ENCODE data around the gene EMC10. TPM values are rescaled to one million over a fixed set of nuclear protein-coding genes. Genes with fewer than 3 reads are reported as not detected.

Gene EMC10
- 67.3 and 86.0 TPM in 2 replicates for total RNA-seq (2014; rRNA removed; shearing (Covaris generic))

DNA sequence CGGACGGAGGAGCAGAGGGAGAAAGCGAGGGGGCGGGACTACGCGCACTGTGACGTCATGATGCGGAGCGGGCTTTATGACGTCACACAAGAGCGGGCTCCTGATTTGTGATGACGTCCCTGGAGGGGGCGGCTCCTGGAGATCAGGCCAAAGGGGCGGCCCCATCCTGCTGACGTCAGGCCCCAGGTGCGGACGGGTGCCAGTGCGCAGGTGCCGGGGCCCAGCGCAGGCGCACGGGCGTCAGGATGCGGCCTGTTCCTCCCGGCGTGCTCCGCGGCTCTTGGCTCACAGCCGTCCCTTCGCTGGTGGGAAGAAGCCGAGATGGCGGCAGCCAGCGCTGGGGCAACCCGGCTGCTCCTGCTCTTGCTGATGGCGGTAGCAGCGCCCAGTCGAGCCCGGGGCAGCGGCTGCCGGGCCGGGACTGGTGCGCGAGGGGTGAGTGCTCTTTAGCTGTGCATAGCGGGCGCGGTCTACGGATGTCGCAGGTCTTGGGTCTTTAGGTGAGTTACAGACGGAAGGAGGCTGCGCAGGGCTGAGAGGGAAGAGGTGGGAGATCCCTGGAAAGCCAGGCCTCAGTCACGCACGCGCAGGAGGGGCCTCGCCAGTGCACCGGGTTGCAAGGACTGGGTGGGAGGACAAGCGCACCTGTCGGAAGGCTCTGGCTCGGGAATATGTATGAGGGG lies at the start of gene EMC10, which contains the start of gene GARIN5A:
Gene EMC10 (plus strand): TSS at position 284 of the 683 bp plus-strand sequence. CDS start 38 bp downstream, at position 322.
Gene GARIN5A (minus strand): TSS at position 625 of the 683 bp plus-strand sequence. CDS start 460 bp downstream, at position 165.
- Histone ChIP-seq H3K9me3 (replicated peaks) (no peaks in the 10 kb centered on the region), H3K36me3 (peaks cover 21% of the 10 kb centered on the region), H3K4me1 (replicated peaks) (peaks cover 10% of the 10 kb centered on the region), H3K27me3 (replicated peaks) (no peaks in the 10 kb centered on the region), H3K4me3 (peak within 1 kb of the TSS; percentile 70), H3K27ac (no peak within 1 kb of the TSS)
- DNase-seq (ENCODE audit: low read depth in 1 of 2, low spot score in 2 of 2): peak; percentile 84 to 86

GRCh38 chr19:50427318-50427925 lies 48.9 kb upstream of the EMC10 start:
- peaks cover 4% of the 10 kb centered on the region; the same call in 1 of the 2 replicates for H3K4me1 ChIP-seq (replicated peaks)
- no peaks in the 10 kb centered on the region for H3K36me3 ChIP-seq
- no peak overlapping the region for H3K27ac ChIP-seq
- DNase-seq (ENCODE audit: low read depth in 1 of 2, low spot score in 2 of 2): no peak
- H3K27me3 ChIP-seq (replicated peaks): peaks cover 37% of the 10 kb centered on the region
- no peaks in the 10 kb centered on the region for H3K9me3 ChIP-seq (replicated peaks)
- H3K4me3 ChIP-seq: no peak overlapping the region

- H3K4me3 ChIP-seq: no peak overlapping the region
- H3K9me3 ChIP-seq (replicated peaks): no peaks in the 10 kb centered on the region
- H3K27me3 ChIP-seq (replicated peaks): peaks cover 42% of the 10 kb centered on the region
- no peak for DNase-seq (ENCODE audit: low read depth in 1 of 2, low spot score in 2 of 2)
- peaks cover 4% of the 10 kb centered on the region; the same call in 1 of the 2 replicates for H3K4me1 ChIP-seq (replicated peaks)
- H3K27ac ChIP-seq: no peak overlapping the region
- no peaks in the 10 kb centered on the region for H3K36me3 ChIP-seq
Measured at GRCh38 chr19:50427997-50428425, 48.3 kb upstream of the EMC10 start.

DNA sequence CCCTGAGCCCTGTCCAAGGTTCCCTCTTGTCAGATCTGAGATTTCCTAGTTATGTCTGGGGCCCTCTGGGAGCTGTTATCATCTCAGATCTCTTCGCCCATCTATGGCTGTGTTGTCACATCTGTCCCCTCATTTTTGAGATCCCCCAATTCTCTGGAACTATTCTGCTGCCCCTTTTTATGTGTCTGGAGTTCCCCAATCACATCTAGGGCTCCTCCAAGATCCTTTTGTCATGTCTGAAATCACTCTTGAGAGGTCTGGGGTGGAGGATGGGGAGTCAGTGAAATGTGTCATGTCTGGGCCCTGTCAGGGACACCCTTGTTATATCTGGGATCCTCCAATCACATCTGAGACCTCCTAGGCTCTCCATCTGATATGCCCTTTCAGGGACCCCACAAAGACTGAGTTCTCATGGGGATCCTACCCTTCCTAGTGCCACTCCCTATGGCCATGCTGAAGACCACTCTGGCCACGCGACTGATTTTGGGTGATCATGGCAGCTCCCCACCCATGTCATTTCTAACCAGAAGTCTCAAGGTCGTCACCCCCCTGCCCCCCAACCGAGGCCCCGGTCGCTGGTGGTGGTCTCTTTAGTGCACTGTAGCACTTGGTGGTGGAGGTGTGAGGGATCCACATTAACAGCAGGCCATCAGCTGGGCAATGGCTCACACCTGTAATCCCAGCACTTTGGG lies 47.4 kb upstream of the EMC10 start:
- Histone ChIP-seq H3K27ac (no peak overlapping the region), H3K4me3 (no peak overlapping the region), H3K36me3 (no peaks in the 10 kb centered on the region), H3K27me3 (replicated peaks) (peaks cover 50% of the 10 kb centered on the region), H3K4me1 (replicated peaks) (peaks cover 4% of the 10 kb centered on the region; the same call in 1 of the 2 replicates), H3K9me3 (replicated peaks) (no peaks in the 10 kb centered on the region)
- DNase-seq (ENCODE audit: low read depth in 1 of 2, low spot score in 2 of 2): no peak

GRCh38 chr19:50430888-50431342 lies 45.4 kb upstream of the EMC10 start:
- Histone ChIP-seq H3K9me3 (replicated peaks) (no peaks in the 10 kb centered on the region), H3K36me3 (no peaks in the 10 kb centered on the region), H3K27me3 (replicated peaks) (peaks cover 65% of the 10 kb centered on the region), H3K4me1 (replicated peaks) (peaks cover 4% of the 10 kb centered on the region; the same call in 1 of the 2 replicates), H3K27ac (no peak overlapping the region), H3K4me3 (no peak overlapping the region)
- no peak for DNase-seq (ENCODE audit: low read depth in 1 of 2, low spot score in 2 of 2)

DNA sequence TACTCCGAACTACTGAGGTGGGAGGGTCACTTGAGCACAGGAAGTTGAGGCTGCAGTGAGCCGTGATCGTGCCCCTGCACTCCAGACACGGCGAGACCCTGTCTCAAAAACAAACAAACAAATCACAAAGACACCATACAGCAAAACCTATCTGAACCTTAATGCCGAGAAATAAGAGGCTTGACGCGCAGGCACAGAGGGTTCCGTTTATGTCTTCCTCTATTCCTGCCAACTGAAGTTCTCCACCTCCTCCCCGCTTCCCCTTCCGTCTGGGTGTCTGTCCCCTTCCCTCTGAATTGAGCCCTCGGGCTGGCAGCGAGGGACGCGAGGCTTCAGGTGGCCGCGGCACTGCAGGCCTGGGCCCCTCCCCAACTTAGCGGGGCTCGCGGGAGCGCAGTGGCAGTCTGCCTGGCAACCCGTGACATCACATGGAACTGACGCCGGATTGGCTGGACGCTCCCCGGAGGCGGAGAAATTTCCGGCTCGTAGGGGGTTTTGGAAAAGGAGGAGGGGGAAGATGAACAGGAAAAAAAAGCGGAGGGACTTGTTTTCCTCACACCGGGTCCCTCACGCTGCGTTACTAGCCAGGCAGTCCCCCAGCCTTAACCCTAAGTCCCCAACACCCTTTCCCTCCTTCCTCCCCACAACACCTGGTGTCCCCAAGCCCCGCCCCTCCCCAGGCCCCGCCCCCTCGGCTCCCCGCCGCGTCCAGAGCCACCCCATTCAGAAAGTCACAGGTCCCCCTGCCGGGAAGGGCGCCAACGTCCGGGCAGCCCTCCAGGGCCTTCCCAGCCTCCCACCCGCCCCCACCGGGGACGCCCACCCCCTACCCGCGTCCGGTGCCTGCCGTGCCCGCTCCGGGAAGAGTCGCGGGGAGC lies 44.7 kb upstream of the EMC10 start:
- H3K27ac ChIP-seq: no peak overlapping the region

DNA sequence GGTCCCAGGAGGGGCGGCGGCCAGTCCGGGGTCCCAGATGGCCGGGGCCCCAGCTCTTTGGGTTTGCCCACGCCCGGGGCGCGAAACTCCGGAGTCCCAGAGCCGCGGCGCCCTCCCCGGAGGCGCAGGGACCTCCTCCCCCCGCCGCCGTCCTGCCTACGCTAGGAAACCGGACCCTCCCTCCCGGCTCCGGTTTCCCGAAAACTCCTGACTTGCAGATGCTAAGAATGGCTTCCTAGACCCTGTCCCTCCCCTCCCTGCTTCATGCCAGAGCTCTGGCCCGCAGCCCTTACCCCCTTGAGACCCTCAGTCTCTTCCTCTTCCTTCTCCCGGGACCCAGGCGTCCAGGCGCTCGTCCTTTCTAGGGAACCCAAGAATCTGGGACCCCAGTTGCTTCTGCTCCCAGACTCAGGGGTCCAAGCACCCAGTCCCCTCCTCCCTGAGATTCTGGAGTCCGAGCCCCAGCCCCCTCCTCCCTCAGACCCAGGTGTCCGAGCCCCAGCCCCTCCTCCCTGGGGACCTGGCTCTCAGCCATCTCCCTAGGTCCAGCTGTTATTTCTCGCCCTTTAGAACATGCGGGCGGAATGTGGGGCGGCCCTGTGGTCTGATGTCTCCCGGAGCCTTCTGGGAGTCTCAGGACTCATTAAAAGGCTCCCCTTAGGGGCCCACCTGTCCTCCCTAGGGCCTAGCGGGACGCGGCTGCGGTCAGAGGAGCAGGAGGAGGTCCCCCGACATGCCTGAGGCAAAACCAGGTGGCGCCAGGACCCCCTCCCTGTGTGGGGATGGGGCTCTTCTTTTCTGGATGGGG lies 43.9 kb upstream of the EMC10 start, which contains the start of gene MYBPC2:
Gene MYBPC2 (plus strand): TSS at position 672 of the 808 bp plus-strand sequence. CDS start 62 bp downstream, at position 734.
- Histone ChIP-seq H3K27me3 (replicated peaks) (peaks cover 69% of the 10 kb centered on the region), H3K4me3 (peak within 1 kb of the TSS; percentile 22), H3K4me1 (replicated peaks) (peaks cover 4% of the 10 kb centered on the region; the same call in 1 of the 2 replicates), H3K27ac (no peak within 1 kb of the TSS), H3K36me3 (no peaks in the 10 kb centered on the region), H3K9me3 (replicated peaks) (no peaks in the 10 kb centered on the region)
- no peak for DNase-seq (ENCODE audit: low read depth in 1 of 2, low spot score in 2 of 2)

More for the DNA sequence above, 44.7 kb upstream of the EMC10 start:
- H3K4me1 ChIP-seq (replicated peaks): peaks cover 4% of the 10 kb centered on the region; the same call in 1 of the 2 replicates
- peaks cover 68% of the 10 kb centered on the region for H3K27me3 ChIP-seq (replicated peaks)
- H3K4me3 ChIP-seq: peak overlapping the region; percentile 22
- H3K9me3 ChIP-seq (replicated peaks): no peaks in the 10 kb centered on the region
- peak; percentile 72 to 80 for DNase-seq (ENCODE audit: low read depth in 1 of 2, low spot score in 2 of 2)
- H3K36me3 ChIP-seq: no peaks in the 10 kb centered on the region

- no peaks in the 10 kb centered on the region for H3K36me3 ChIP-seq
- no peaks in the 10 kb centered on the region for H3K9me3 ChIP-seq (replicated peaks)
- H3K4me1 ChIP-seq (replicated peaks): peaks cover 4% of the 10 kb centered on the region; the same call in 1 of the 2 replicates
- no peak for DNase-seq (ENCODE audit: low read depth in 1 of 2, low spot score in 2 of 2)
- H3K27me3 ChIP-seq (replicated peaks): peaks cover 63% of the 10 kb centered on the region
- no peak overlapping the region for H3K4me3 ChIP-seq
- H3K27ac ChIP-seq: no peak overlapping the region
Measured at GRCh38 chr19:50433201-50434180, 42.8 kb upstream of the EMC10 start.

- H3K27ac ChIP-seq: no peak overlapping the region
- H3K27me3 ChIP-seq (replicated peaks): peaks cover 55% of the 10 kb centered on the region
- DNase-seq (ENCODE audit: low read depth in 1 of 2, low spot score in 2 of 2): no peak
- no peaks in the 10 kb centered on the region for H3K9me3 ChIP-seq (replicated peaks)
- no peak overlapping the region for H3K4me3 ChIP-seq
- H3K36me3 ChIP-seq: no peaks in the 10 kb centered on the region
- H3K4me1 ChIP-seq (replicated peaks): peaks cover 4% of the 10 kb centered on the region; the same call in 1 of the 2 replicates
Measured at GRCh38 chr19:50434525-50434924, 41.8 kb upstream of the EMC10 start.

DNA sequence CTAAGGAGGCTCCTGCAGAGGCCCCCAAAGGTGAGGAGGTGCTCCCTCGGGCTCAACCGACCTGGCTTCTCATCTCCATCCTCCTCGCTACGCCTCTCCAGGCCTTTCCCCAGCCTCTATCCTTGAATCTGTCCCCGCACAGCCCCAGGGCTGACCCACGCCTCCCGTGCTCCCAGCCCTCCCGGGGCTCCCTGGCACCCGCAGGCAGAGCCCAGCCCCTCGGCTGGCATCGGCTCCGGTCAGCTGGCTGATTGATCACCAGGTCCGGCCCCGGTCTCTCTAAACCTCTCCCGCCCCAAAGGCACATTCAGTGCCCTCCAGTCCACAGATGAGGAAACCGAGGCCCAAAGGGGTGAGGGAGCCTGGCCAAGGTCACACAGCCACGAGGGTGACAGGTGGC lies 41.1 kb upstream of the EMC10 start:
- Histone ChIP-seq H3K27me3 (replicated peaks) (peaks cover 48% of the 10 kb centered on the region), H3K9me3 (replicated peaks) (no peaks in the 10 kb centered on the region), H3K36me3 (no peaks in the 10 kb centered on the region), H3K4me3 (no peak overlapping the region), H3K27ac (no peak overlapping the region), H3K4me1 (replicated peaks) (peaks cover 4% of the 10 kb centered on the region; the same call in 1 of the 2 replicates)
- DNase-seq (ENCODE audit: low read depth in 1 of 2, low spot score in 2 of 2): no peak

DNA sequence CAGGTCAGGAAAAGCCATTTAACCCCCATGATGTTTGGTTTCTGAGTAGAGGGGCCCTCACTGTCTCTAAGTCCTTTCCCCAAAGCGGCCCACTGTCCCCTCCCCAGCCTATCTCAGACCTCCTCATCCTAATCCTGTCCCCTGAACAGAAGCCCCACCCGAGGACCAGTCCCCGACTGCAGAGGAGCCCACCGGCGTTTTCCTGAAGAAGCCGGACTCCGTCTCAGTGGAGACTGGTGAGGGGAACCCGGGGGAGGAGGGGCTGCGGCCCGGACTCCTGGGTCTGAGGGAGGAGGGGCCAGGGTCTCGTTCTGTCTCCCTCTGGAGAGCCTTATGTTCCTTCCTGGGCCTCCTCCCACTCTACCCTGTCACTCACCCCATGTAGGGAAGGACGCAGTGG lies 40.7 kb upstream of the EMC10 start:
- Histone ChIP-seq H3K27ac (no peak overlapping the region), H3K4me1 (replicated peaks) (peaks cover 4% of the 10 kb centered on the region; the same call in 1 of the 2 replicates), H3K27me3 (replicated peaks) (peaks cover 46% of the 10 kb centered on the region), H3K4me3 (no peak overlapping the region), H3K9me3 (replicated peaks) (no peaks in the 10 kb centered on the region), H3K36me3 (no peaks in the 10 kb centered on the region)
- DNase-seq (ENCODE audit: low read depth in 1 of 2, low spot score in 2 of 2): no peak
